Kidney epithelial cell (primary cell): Measurements from ENCODE around the gene NELL1. TPM values are rescaled to one million over a fixed set of nuclear protein-coding genes. Genes with fewer than 3 reads are reported as not detected.

Experiments
- DNase-seq: peaks from one replicate; pipeline ENCODE4 v3.0.0-alpha.2; 2010; ENCODE audit warnings: low read depth
- H3K27me3 ChIP-seq: 2 replicates; pipeline ENCODE4 v1.6.0; 2011; ENCODE audit warnings: low read length; ENCODE audit not compliant: control insufficient read depth, insufficient read depth
- H3K36me3 ChIP-seq: 2 replicates; pipeline ENCODE4 v1.5.1; 2011; ENCODE audit warnings: low read length; ENCODE audit not compliant: control insufficient read depth, insufficient read depth
- H3K4me3 ChIP-seq: 2 replicates; pipeline ENCODE4 v1.5.1; 2011; ENCODE audit warnings: low read depth, mild to moderate bottlenecking, control low read depth, low read length
- CTCF ChIP-seq: IDR thresholded peaks from 2 replicates; pipeline ENCODE4 v1.5.1; 2011; ENCODE audit warnings: mild to moderate bottlenecking, moderate library complexity, low read length, control low read depth, inconsistent platforms; ENCODE audit not compliant: insufficient read depth, poor library complexity, severe bottlenecking
- total RNA-seq: library from RNA; depleted of rRNA; stranded (reverse); fragments of >200 nt; gene quantifications from 2 replicates; pipeline ENCODE4 v1.2.3, GENCODE V29; 2015

NELL1 gene
- total RNA-seq, 1 donor from 2014 or later: 0.17 TPM

- TF ChIP-seq CTCF: no peak
- no peaks in the 10 kb centered on the region for H3K27me3 ChIP-seq
- H3K4me3 ChIP-seq: no peak overlapping the region
- no peak for DNase-seq
- H3K36me3 ChIP-seq: no peaks in the 10 kb centered on the region
Measured at GRCh38 chr11:20638074-20638473, 31.3 kb upstream of the NELL1 start.

GRCh38 chr11:20639688-20640087 lies 29.7 kb upstream of the NELL1 start:
- no peaks in the 10 kb centered on the region for H3K27me3 ChIP-seq
- H3K4me3 ChIP-seq: no peak overlapping the region
- no peak for TF ChIP-seq CTCF
- H3K36me3 ChIP-seq: no peaks in the 10 kb centered on the region
- DNase-seq: no peak

- no peak overlapping the region for H3K4me3 ChIP-seq
- no peak for DNase-seq
- no peaks in the 10 kb centered on the region for H3K27me3 ChIP-seq
- no peaks in the 10 kb centered on the region for H3K36me3 ChIP-seq
- no peak for TF ChIP-seq CTCF
Measured at GRCh38 chr11:20640401-20640800, 29.0 kb upstream of the NELL1 start.

- Histone ChIP-seq H3K27me3 (no peaks in the 10 kb centered on the region), H3K36me3 (no peaks in the 10 kb centered on the region), H3K4me3 (no peak overlapping the region)
- no peak for DNase-seq
- no peak for TF ChIP-seq CTCF
Measured at GRCh38 chr11:20644360-20644759, 25.0 kb upstream of the NELL1 start.

GRCh38 chr11:20647976-20648565 lies 21.3 kb upstream of the NELL1 start:
- Histone ChIP-seq H3K36me3 (no peaks in the 10 kb centered on the region), H3K4me3 (no peak overlapping the region), H3K27me3 (no peaks in the 10 kb centered on the region)
- TF ChIP-seq CTCF: peak; percentile 80
- no peak for DNase-seq

- DNase-seq: no peak
- no peak for TF ChIP-seq CTCF
- H3K36me3 ChIP-seq: no peaks in the 10 kb centered on the region
- no peak overlapping the region for H3K4me3 ChIP-seq
- peaks cover 2% of the 10 kb centered on the region for H3K27me3 ChIP-seq
Measured at GRCh38 chr11:20652150-20652806, 17.1 kb upstream of the NELL1 start.
